ES-I3 (cell line): ENCODE measurements around the gene WDR26.

ENCODE experiments used
- H3K36me3 ChIP-seq: 2 replicates; pipeline ENCODE4 v1.6.1; 2013; ENCODE audit warnings: mild to moderate bottlenecking, low read length, control low read depth, moderate library complexity; ENCODE audit not compliant: insufficient read depth
- H3K4me1 ChIP-seq: 2 replicates; pipeline ENCODE4 v1.6.1; 2013; ENCODE audit warnings: mild to moderate bottlenecking, control low read depth, low read length; ENCODE audit not compliant: insufficient read depth
- H3K9ac ChIP-seq: 2 replicates; pipeline ENCODE4 v1.6.1; 2013; ENCODE audit warnings: low read depth, mild to moderate bottlenecking, low read length, moderate library complexity
- H3K9me3 ChIP-seq: 2 replicates; pipeline ENCODE4 v1.6.1; 2013; ENCODE audit warnings: mild to moderate bottlenecking, low read length, moderate library complexity; ENCODE audit not compliant: control insufficient read depth, insufficient read depth

The WDR26 gene

DNA sequence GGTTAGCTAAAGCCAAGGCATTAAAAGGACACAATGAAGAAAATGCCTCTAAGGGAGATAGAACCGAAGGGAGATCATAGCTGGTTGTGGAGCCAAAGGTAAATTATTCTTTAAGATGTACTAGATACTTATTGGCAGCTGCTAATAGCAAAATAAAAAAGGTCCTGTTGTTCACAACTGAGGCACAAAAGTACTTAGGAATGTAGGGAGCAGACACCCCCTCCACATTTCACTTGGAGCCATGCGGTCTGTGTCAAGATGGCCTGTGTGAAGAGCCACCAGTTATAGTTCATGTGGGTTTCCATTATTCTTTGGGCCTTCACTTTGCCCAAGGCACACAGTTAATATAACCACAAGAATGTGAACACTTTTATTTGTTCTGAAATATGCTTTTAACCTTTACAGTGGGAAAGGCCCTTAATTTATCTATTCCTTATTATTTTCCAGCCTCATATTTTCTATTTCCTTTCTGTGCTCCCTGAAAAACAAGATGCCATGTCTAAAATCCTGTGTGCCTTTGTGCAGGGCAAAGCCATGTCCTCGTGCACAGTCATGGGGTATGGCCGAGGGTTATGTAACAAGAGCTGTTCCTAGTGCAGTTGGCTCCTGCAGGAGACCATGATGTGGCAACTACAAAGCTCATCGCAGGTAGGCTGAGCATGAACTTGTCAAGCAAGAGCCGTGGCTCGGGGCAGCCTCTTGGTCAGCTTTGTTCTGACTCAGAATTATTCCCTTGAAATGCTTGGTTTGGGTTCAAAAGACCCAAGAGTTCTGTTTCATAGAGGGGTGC, 16.2 kb upstream of the WDR26 start:
- Histone ChIP-seq H3K4me1 (0 out of 2 replicates have a peak, but pooled peaks cover 5% of the 10 kb centered on the region), H3K9ac (no peak overlapping the region), H3K36me3 (no peaks in the 10 kb centered on the region; the same call in 1 of the 2 replicates), H3K9me3 (no peaks in the 10 kb centered on the region)

DNA sequence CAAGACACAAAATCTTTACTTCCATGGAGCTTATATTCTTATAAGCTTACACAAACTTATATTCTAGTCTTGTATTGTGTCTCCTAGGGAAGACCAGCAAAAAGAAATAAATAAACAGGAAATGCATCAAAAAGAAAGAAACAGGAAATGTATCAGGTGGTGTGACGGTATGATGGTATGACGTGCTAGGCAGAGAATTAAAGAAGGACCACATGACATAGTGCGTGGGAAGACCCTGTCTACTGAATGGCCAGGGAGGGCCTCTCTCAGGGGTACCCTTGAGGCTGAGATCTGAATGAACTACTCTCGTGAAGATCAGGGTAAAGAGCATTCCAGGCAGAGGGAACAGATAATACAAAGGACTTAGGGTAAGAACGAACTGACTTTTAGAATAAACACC, 15.6 kb upstream of the WDR26 start:
- H3K9me3 ChIP-seq = no peaks in the 10 kb centered on the region
- 0 out of 2 replicates have a peak, but pooled peaks cover 5% of the 10 kb centered on the region for H3K4me1 ChIP-seq
- H3K9ac ChIP-seq = no peak overlapping the region
- H3K36me3 ChIP-seq = no peaks in the 10 kb centered on the region; the same call in 1 of the 2 replicates

DNA sequence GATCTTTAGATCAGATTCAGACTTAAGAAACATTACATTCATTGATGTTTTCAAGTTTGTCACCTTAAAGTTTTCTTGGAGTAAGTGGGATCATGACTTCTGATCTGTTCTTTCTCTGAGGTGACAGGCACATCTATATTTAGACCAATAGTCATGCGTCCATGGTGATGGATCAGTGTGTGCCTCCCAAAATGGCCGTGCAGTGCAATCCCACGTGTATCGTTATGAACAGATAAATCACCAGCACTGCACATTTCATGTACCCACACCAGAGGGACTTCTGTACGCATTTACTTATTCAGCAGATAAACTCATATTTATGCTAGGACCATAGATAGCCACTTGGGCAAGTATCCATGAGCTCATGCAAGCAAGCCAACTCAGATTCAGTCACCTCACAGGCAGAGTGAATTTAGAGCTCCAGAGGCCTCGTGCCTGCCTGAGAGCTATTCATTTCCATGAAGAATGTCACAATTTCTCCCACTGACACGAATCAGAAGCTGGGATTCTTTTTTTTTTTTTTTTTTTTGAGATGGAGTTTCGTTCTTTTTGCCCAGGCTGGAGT, 13.9 kb upstream of the WDR26 start:
- Histone ChIP-seq H3K4me1 (no peaks in the 10 kb centered on the region), H3K36me3 (no peaks in the 10 kb centered on the region; the same call in 1 of the 2 replicates), H3K9me3 (no peaks in the 10 kb centered on the region), H3K9ac (no peak overlapping the region)

DNA sequence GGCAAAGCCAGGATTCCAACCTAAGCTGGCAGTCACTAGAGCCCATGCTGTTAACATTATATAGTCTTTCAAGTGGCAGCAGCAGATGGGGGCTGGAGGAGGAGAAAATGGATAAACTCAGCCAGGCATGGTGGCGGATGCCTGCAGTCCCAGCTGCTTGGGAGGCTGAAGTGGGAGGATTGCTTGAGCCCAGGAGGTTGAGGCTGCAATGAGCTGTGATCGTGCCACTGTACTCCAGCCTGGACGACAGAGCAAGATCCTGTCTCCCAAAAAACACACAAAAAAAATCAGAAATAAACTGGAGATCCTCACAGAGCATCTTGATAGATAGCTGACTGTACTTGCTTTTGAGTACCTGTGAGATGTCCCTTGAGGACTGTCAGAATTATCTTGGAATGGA, 13.4 kb upstream of the WDR26 start:
- Histone ChIP-seq H3K36me3 (no peaks in the 10 kb centered on the region; the same call in 1 of the 2 replicates), H3K9ac (no peak overlapping the region), H3K9me3 (no peaks in the 10 kb centered on the region), H3K4me1 (no peaks in the 10 kb centered on the region)

GRCh38 chr1:224447251-224447650, 12.7 kb upstream of the WDR26 start:
- no peaks in the 10 kb centered on the region for H3K4me1 ChIP-seq
- H3K9ac ChIP-seq = no peak overlapping the region
- H3K36me3 ChIP-seq = no peaks in the 10 kb centered on the region; the same call in 1 of the 2 replicates
- no peaks in the 10 kb centered on the region for H3K9me3 ChIP-seq

DNA sequence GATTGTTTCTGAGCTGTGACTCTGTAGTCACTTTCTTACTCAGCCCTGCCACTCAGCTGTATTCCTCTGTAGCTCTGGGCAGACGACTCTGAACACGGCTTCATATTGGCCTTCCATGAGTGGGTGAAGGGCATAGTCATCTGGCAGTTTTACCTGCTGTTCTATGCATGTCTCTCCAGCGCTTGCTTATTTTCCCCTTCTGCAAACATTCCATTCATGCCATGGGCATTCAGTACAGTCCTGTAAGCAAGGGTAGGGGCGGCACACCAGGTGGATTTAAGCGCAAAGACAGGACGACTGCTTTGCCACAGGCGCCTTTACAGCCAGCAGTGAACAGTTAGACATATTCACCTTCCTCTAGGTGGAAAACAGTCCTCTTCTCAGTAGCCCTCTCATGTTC, 4.4 kb upstream of the WDR26 start:
- Histone ChIP-seq H3K4me1 (peaks cover 8% of the 10 kb centered on the region), H3K9ac (no peak overlapping the region)

GRCh38 chr1:224435999-224436398, 1.4 kb upstream of the WDR26 start:
- Histone ChIP-seq H3K9ac (no peak overlapping the region), H3K9me3 (no peaks in the 10 kb centered on the region), H3K36me3 (no peaks in the 10 kb centered on the region; the same call in 1 of the 2 replicates), H3K4me1 (peaks cover 8% of the 10 kb centered on the region)

More for the DNA sequence above, 4.4 kb upstream of the WDR26 start:
- Histone ChIP-seq H3K9me3 (no peaks in the 10 kb centered on the region), H3K36me3 (no peaks in the 10 kb centered on the region; the same call in 1 of the 2 replicates)

- H3K4me1 ChIP-seq = peaks cover 14% of the 10 kb centered on the region
- H3K36me3 ChIP-seq = peaks cover 5% of the 10 kb centered on the region; the same call in 1 of the 2 replicates
- H3K9ac ChIP-seq = peak overlapping the region; percentile 95
- no peaks in the 10 kb centered on the region for H3K9me3 ChIP-seq
Measured at GRCh38 chr1:224435318-224435763, 744 bp upstream of the WDR26 start.

GRCh38 chr1:224433701-224434672, 610 bp downstream of the WDR26 start:
- H3K36me3 ChIP-seq = peaks cover 5% of the 10 kb centered on the region; the same call in 1 of the 2 replicates
- no peaks in the 10 kb centered on the region for H3K9me3 ChIP-seq
- peaks cover 14% of the 10 kb centered on the region for H3K4me1 ChIP-seq
- H3K9ac ChIP-seq = peak overlapping the region; percentile 95

- Histone ChIP-seq H3K4me1 (peaks cover 14% of the 10 kb centered on the region), H3K36me3 (peaks cover 7% of the 10 kb centered on the region; the same call in 1 of the 2 replicates), H3K9ac (peak overlapping the region; percentile 61), H3K9me3 (no peaks in the 10 kb centered on the region)
Measured at GRCh38 chr1:224433041-224433691, 1.4 kb downstream of the WDR26 start.

DNA sequence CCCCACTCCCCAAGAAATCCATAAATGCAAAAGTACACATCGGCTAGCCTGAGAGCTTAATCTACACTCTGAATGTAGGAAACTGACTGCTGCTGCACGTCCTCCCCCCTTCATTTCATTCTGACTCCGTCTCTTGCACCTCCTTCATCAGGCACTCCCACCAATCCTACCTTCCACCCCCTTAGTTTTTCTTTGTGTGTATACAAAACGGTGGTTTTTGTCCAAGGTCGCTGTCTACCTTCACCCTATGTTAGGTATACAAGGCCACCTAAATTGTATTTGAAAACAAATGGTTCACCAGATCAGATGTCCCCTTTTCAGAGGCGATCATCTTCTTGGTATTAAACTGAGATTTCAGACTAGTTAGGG, 1.9 kb downstream of the WDR26 start:
- Histone ChIP-seq H3K9ac (peak overlapping the region; percentile 61), H3K4me1 (peaks cover 14% of the 10 kb centered on the region), H3K36me3 (peaks cover 7% of the 10 kb centered on the region; the same call in 1 of the 2 replicates), H3K9me3 (no peaks in the 10 kb centered on the region)

DNA sequence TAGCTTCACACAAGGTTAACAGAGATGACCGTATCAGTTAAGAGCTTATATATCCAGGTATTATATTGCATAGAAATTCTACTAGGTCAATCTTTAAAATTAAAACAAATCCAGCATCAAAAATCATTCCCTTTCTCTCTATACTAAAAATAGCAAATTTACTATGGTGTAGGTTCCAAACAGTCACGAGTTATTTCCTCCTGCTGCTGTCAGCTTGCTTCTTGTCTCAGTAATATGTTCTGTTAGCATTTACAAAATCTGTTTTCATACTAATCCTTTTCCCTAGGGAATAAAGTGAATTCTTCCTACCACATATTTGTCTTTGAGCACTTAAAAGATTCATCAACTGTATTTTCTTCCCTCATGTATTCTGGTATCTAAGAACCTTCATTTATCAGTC, 2.5 kb downstream of the WDR26 start:
- H3K4me1 ChIP-seq = peaks cover 14% of the 10 kb centered on the region
- H3K36me3 ChIP-seq = peaks cover 9% of the 10 kb centered on the region
- peak overlapping the region; percentile 61 for H3K9ac ChIP-seq

GRCh38 chr1:224431726-224432125, 2.9 kb downstream of the WDR26 start:
- Histone ChIP-seq H3K9ac (peak overlapping the region; percentile 61), H3K36me3 (peaks cover 9% of the 10 kb centered on the region), H3K4me1 (peaks cover 14% of the 10 kb centered on the region), H3K9me3 (no peaks in the 10 kb centered on the region)

More for the DNA sequence above, 2.5 kb downstream of the WDR26 start:
- H3K9me3 ChIP-seq = no peaks in the 10 kb centered on the region
